OCI-LY7 (cell line): ENCODE results near the gene DOK4. TPM values are rescaled to one million over a fixed set of nuclear protein-coding genes. Genes with fewer than 3 reads are reported as not detected.

Experiments
- BruUV-seq: library from RNA; stranded (reverse); fragments of 400-500 nt; replicated peaks from 2 replicates; lab custom pipeline; 2021; lab: Mats Ljungman, UMichigan
- CTCF ChIA-PET: fragments of 300-600 bp; sonication (Branson Sonifier 250); formaldehyde crosslinking; loops from one replicate; lab custom pipeline; 2022; ENCODE audit warnings: antibody characterized with exemption; ENCODE audit not compliant: unreplicated experiment; lab: Charles Lee
- POLR2A ChIA-PET: fragments of 300-600 bp; sonication (Branson Sonifier 250); formaldehyde crosslinking; loops from one replicate; lab custom pipeline; 2022; ENCODE audit warnings: antibody characterized with exemption; lab: Charles Lee
- DNase-seq: peaks from one replicate; pipeline ENCODE4 v3.0.0-alpha.2; 2015; ENCODE audit warnings: low spot score
- H2AFZ ChIP-seq: fragments of 200-600 bp; sonication (generic), shearing (Covaris generic); 2 replicates; pipeline ENCODE4 v1.6.1; 2014; ENCODE audit warnings: mild to moderate bottlenecking, antibody characterized with exemption, low read length, moderate library complexity
- H3K27ac ChIP-seq: fragments of 200-600 bp; sonication (generic); 2 replicates; pipeline ENCODE4 v1.5.1; 2014; ENCODE audit warnings: mixed run types, low read depth, mild to moderate bottlenecking, moderate library complexity, low read length, inconsistent platforms; ENCODE audit not compliant: poor library complexity, severe bottlenecking
- H3K36me3 ChIP-seq: fragments of 200-600 bp; sonication (generic); 2 replicates; pipeline ENCODE4 v1.6.1; 2014; ENCODE audit warnings: mild to moderate bottlenecking, antibody characterized with exemption, low read length, moderate library complexity, mixed read lengths; ENCODE audit not compliant: insufficient read depth
- H3K4me1 ChIP-seq: fragments of 200-600 bp; sonication (generic); 2 replicates; pipeline ENCODE4 v1.5.1; 2014; ENCODE audit warnings: mild to moderate bottlenecking, low read length; ENCODE audit not compliant: insufficient read depth, poor library complexity, severe bottlenecking
- H3K4me2 ChIP-seq: fragments of 200-600 bp; sonication (generic); 2 replicates; pipeline ENCODE4 v1.6.1; 2014; ENCODE audit warnings: mild to moderate bottlenecking, low read length
- H3K4me3 ChIP-seq: fragments of 200-600 bp; sonication (generic); 2 replicates; pipeline ENCODE4 v1.5.1; 2014; ENCODE audit warnings: mild to moderate bottlenecking, low read depth, low read length; ENCODE audit not compliant: poor library complexity, severe bottlenecking
- H3K79me2 ChIP-seq: fragments of 200-600 bp; sonication (generic); 2 replicates; pipeline ENCODE4 v1.6.1; 2016; ENCODE audit warnings: low read depth, mild to moderate bottlenecking, low read length, moderate library complexity, mixed read lengths; ENCODE audit not compliant: insufficient read depth
- H3K9me2 ChIP-seq: fragments of 200-600 bp; sonication (generic); 2 replicates; pipeline ENCODE4 v1.6.1; 2016; ENCODE audit warnings: mild to moderate bottlenecking, low read length, mixed read lengths; ENCODE audit not compliant: insufficient read depth
- H3K9me3 ChIP-seq: fragments of 200-600 bp; sonication (generic); 2 replicates; pipeline ENCODE4 v1.6.1; 2014; ENCODE audit warnings: mild to moderate bottlenecking, mixed run types, low read length, mixed read lengths
- H4K20me1 ChIP-seq: fragments of 200-600 bp; sonication (generic); 2 replicates; pipeline ENCODE4 v1.6.1; 2014; ENCODE audit warnings: mild to moderate bottlenecking, antibody characterized with exemption, low read length, moderate library complexity, mixed read lengths; ENCODE audit not compliant: insufficient read depth
- EZH2phosphoT487 ChIP-seq: fragments of 200-600 bp; sonication (generic); IDR thresholded peaks from 2 replicates; pipeline ENCODE4 v1.6.1; 2018; ENCODE audit warnings: low read depth, borderline replicate concordance, mild to moderate bottlenecking, mixed run types, antibody characterized with exemption, low read length, moderate library complexity, mixed read lengths
- intact Hi-C: fragments of 100-400 bp; cut with micrococcal nuclease; formaldehyde crosslinking; loops from one replicate; pipeline ENCODE4 v1.10.0; 2022; ENCODE audit not compliant: unreplicated experiment
- total RNA-seq, 2 experiments: library from RNA; depleted of rRNA in 1 of 2; stranded (reverse); fragments of >200 nt in 1 of 2; shearing (Covaris generic) in 1 of 2; gene quantifications; 2 replicates each; pipeline ENCODE4 v1.2.3, GENCODE V29; 2014 to 2022
- TF ChIP-seq, protein P1 (sequence below): fragments of 200-600 bp; sonication (generic); conservative IDR thresholded peaks from 2 replicates; pipeline ENCODE4 v1.5.1; 2014; ENCODE audit warnings: mild to moderate bottlenecking, antibody characterized with exemption, low read length, moderate library complexity, mixed read lengths

Gene DOK4
- total RNA-seq, 2 experiments from 2014 or later, result 0.09 to 1.0 TPM

- Histone ChIP-seq H3K36me3 (peaks cover 87% of the 10 kb centered on the region), H3K79me2 (peaks cover 8% of the 10 kb centered on the region), H3K4me2 (no peak overlapping the region), H4K20me1 (no peaks in the 10 kb centered on the region), H3K4me3 (no peak overlapping the region), H3K27ac (no peak overlapping the region), H3K9me2 (no peaks in the 10 kb centered on the region), H2AFZ (no peak overlapping the region), H3K9me3 (no peaks in the 10 kb centered on the region), H3K4me1 (peaks cover 16% of the 10 kb centered on the region)
- TF ChIP-seq, protein P1, sequence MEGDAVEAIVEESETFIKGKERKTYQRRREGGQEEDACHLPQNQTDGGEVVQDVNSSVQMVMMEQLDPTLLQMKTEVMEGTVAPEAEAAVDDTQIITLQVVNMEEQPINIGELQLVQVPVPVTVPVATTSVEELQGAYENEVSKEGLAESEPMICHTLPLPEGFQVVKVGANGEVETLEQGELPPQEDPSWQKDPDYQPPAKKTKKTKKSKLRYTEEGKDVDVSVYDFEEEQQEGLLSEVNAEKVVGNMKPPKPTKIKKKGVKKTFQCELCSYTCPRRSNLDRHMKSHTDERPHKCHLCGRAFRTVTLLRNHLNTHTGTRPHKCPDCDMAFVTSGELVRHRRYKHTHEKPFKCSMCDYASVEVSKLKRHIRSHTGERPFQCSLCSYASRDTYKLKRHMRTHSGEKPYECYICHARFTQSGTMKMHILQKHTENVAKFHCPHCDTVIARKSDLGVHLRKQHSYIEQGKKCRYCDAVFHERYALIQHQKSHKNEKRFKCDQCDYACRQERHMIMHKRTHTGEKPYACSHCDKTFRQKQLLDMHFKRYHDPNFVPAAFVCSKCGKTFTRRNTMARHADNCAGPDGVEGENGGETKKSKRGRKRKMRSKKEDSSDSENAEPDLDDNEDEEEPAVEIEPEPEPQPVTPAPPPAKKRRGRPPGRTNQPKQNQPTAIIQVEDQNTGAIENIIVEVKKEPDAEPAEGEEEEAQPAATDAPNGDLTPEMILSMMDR, result no peak
- TF ChIP-seq EZH2phosphoT487, result no peak
- POLR2A ChIA-PET, result no interaction called here
- BruUV-seq, result no TSS peak
- DNase-seq, result no peak
- CTCF ChIA-PET, result no interaction called here
- intact Hi-C loops, result no loop called here
Observed at GRCh38 chr16:57468346-57468745, 17.9 kb downstream of the DOK4 start.

- ChIA-PET CTCF (no interaction called here), POLR2A (interaction anchor here (0.7 kb wide), 2 partner anchors 14 to 16 kb away, joined by 3 read pairs; no protein-coding TSS in a partner anchor)
- Histone ChIP-seq H3K36me3 (peaks cover 58% of the 10 kb centered on the region), H2AFZ (no peak overlapping the region), H4K20me1 (no peaks in the 10 kb centered on the region), H3K9me2 (no peaks in the 10 kb centered on the region), H3K27ac (no peak overlapping the region), H3K4me1 (peaks cover 9% of the 10 kb centered on the region), H3K4me3 (no peak overlapping the region), H3K4me2 (no peak overlapping the region), H3K79me2 (peaks cover 14% of the 10 kb centered on the region), H3K9me3 (no peaks in the 10 kb centered on the region)
- no peak for DNase-seq
- intact Hi-C loops, result loop anchor here (5.0 kb wide), 1 partner anchor 73 kb away; the partner anchor contains the start of gene CCDC102A
- no TSS peak for BruUV-seq
- TF ChIP-seq EZH2phosphoT487, result no peak
- TF ChIP-seq, protein P1, result no peak
Observed at GRCh38 chr16:57464523-57464922, 21.8 kb downstream of the DOK4 start.

DNA sequence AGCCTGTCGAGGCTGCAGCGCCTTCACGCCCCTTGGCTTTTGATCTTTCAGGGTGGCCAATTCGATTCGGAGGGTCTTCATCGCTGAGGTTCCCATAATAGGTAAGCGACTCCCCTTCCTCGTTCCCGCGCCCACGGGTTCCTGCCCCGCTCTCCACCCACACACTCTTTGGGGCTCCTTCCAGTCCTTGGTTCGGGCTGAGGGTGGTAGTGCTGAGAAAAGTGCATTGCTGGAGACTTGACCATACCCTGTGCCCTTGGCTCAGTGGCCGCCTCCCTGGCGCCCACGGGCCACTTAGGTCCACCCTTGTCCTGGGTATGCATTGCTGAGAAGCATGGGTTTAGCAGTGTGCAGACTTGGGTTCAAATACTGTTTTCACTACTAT is 23.3 kb downstream of the DOK4 start:
- H3K36me3 ChIP-seq, result peaks cover 55% of the 10 kb centered on the region

More for the DNA sequence above, 23.3 kb downstream of the DOK4 start:
- no peak for DNase-seq
- intact Hi-C loops, result loop anchor here (5.0 kb wide), 1 partner anchor 74 kb away; the partner anchor contains the start of gene CCDC102A
- peaks cover 9% of the 10 kb centered on the region for H3K4me1 ChIP-seq
- peak overlapping the region; percentile 97 for H3K4me2 ChIP-seq
- H3K9me3 ChIP-seq, result no peaks in the 10 kb centered on the region
- no TSS peak for BruUV-seq
- ChIA-PET CTCF (interaction anchor here (1.0 to 1.1 kb wide), 3 partner anchors 10 to 50 kb away, joined by 3 to 5 read pairs (median 4); partner anchors contain the start of genes CIAPIN1 and COQ9), POLR2A (interaction anchor here (0.7 to 1.4 kb wide), 8 partner anchors 9 to 162 kb away, joined by 3 to 9 read pairs (median 3); partner anchors contain the start of genes CIAPIN1 and COQ9)
- peak overlapping the region; percentile 97 for H3K4me3 ChIP-seq
- peak overlapping the region; percentile 9; the same call in 1 of the 2 replicates for H2AFZ ChIP-seq
- H3K79me2 ChIP-seq, result peaks cover 14% of the 10 kb centered on the region
- H3K9me2 ChIP-seq, result no peaks in the 10 kb centered on the region
- H4K20me1 ChIP-seq, result no peaks in the 10 kb centered on the region
- no peak overlapping the region for H3K27ac ChIP-seq
- TF ChIP-seq EZH2phosphoT487, result no peak
- TF ChIP-seq, protein P1, result no peak
